Liver (tissue), 3 donors: ENCODE measurements around the gene MNAT1.

Source experiments
- EGR1 ChIP-seq, 2 donors: IDR thresholded peaks; 2 replicates each; pipeline ENCODE4 v1.6.1; 2016 to 2018; ENCODE audit warnings: antibody characterized with exemption in 2 of 2, low read depth in 2 of 2
- FOXA1 ChIP-seq: IDR thresholded peaks from 2 replicates; pipeline ENCODE4 v1.6.1; 2016; ENCODE audit warnings: antibody characterized with exemption
- GABPA ChIP-seq, 2 donors: IDR thresholded peaks in 1 of 2; conservative IDR thresholded peaks in 1 of 2; 2 replicates each; pipeline ENCODE4 v1.6.1; 2016; ENCODE audit warnings: antibody characterized with exemption in 2 of 2, mild to moderate bottlenecking in 1 of 2, moderate library complexity in 1 of 2
- HNF4A ChIP-seq, 2 donors: conservative IDR thresholded peaks; 2 replicates each; pipeline ENCODE4 v1.6.1; 2016; ENCODE audit warnings: antibody characterized with exemption in 2 of 2, mild to moderate bottlenecking in 2 of 2
- JUND ChIP-seq, 2 donors: IDR thresholded peaks; 2 replicates each; pipeline ENCODE4 v1.6.1; 2016; ENCODE audit warnings: antibody characterized with exemption in 2 of 2
- RAD21 ChIP-seq, 2 donors: IDR thresholded peaks; 2 replicates each; pipeline ENCODE4 v1.6.1; 2016; ENCODE audit warnings: antibody characterized with exemption in 2 of 2, mild to moderate bottlenecking in 2 of 2
- SP1 ChIP-seq: IDR thresholded peaks from 2 replicates; pipeline ENCODE4 v1.6.1; 2018; ENCODE audit warnings: antibody characterized with exemption, mild to moderate bottlenecking
- TAF1 ChIP-seq: conservative IDR thresholded peaks from 2 replicates; pipeline ENCODE4 v1.6.1; 2016; ENCODE audit warnings: antibody characterized with exemption, mild to moderate bottlenecking
- YY1 ChIP-seq: IDR thresholded peaks from 2 replicates; pipeline ENCODE4 v1.6.1; 2016; ENCODE audit warnings: antibody characterized with exemption, mild to moderate bottlenecking
- TF ChIP-seq, protein P1 (sequence below): fragments of 150-350 bp; IDR thresholded peaks from 2 replicates; pipeline ENCODE4 v1.5.1; 2017; ENCODE audit warnings: improper control_type of control experiment, low read depth, low read length; ENCODE audit not compliant: missing input control
- TF ChIP-seq, protein P2 (sequence below): IDR thresholded peaks from 2 replicates; pipeline ENCODE4 v1.6.1; 2016; ENCODE audit warnings: antibody characterized with exemption, mild to moderate bottlenecking
- TF ChIP-seq, protein P3 (sequence below): IDR thresholded peaks from 2 replicates; pipeline ENCODE4 v1.6.1; 2016; ENCODE audit warnings: antibody characterized with exemption
- TF ChIP-seq, protein P4 (sequence below): IDR thresholded peaks from 2 replicates; pipeline ENCODE4 v1.6.1; 2016; ENCODE audit warnings: antibody characterized with exemption
- TF ChIP-seq, protein P5 (sequence below): IDR thresholded peaks from 2 replicates; pipeline ENCODE4 v1.6.1; 2016; ENCODE audit warnings: antibody characterized with exemption
- donor health status: healthy.
- donor health status: healthy.

DNA sequence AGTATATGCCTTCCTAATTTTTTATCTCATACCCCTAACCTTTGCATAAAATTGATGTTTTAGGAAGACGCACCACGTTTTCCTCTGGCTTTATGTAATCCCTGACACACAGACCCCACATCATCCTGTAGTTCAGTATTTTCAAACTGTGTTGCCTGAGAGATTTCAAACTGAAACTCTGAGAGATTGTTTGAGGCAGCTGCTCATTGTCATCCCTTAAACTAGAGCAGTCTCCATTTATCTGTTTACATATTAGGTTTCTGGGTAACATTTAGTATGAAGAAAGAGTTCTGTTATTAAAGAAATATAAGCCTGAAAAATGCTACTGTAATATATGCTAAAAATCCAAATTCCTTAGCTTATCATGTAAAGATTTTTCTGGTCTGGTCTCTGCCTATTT is 24.3 kb downstream of the MNAT1 start:
- TF ChIP-seq, protein P1, sequence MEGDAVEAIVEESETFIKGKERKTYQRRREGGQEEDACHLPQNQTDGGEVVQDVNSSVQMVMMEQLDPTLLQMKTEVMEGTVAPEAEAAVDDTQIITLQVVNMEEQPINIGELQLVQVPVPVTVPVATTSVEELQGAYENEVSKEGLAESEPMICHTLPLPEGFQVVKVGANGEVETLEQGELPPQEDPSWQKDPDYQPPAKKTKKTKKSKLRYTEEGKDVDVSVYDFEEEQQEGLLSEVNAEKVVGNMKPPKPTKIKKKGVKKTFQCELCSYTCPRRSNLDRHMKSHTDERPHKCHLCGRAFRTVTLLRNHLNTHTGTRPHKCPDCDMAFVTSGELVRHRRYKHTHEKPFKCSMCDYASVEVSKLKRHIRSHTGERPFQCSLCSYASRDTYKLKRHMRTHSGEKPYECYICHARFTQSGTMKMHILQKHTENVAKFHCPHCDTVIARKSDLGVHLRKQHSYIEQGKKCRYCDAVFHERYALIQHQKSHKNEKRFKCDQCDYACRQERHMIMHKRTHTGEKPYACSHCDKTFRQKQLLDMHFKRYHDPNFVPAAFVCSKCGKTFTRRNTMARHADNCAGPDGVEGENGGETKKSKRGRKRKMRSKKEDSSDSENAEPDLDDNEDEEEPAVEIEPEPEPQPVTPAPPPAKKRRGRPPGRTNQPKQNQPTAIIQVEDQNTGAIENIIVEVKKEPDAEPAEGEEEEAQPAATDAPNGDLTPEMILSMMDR, result no peak
- TF ChIP-seq YY1 (no peak), GABPA (IDR thresholded peaks at IDR 0.05 in 1 of 2, conservative IDR thresholded peaks at IDR 0.05 in 1 of 2) (no peak), TAF1 (no peak), JUND (IDR thresholded peaks at IDR 0.05) (no peak), SP1 (no peak), FOXA1 (no peak), HNF4A (conservative IDR thresholded peaks at IDR 0.05) (no peak), EGR1 (IDR thresholded peaks at IDR 0.05; ENCODE audit: low read depth in 2 of 2) (no peak), RAD21 (IDR thresholded peaks at IDR 0.05) (no peak)
- TF ChIP-seq, protein P2, sequence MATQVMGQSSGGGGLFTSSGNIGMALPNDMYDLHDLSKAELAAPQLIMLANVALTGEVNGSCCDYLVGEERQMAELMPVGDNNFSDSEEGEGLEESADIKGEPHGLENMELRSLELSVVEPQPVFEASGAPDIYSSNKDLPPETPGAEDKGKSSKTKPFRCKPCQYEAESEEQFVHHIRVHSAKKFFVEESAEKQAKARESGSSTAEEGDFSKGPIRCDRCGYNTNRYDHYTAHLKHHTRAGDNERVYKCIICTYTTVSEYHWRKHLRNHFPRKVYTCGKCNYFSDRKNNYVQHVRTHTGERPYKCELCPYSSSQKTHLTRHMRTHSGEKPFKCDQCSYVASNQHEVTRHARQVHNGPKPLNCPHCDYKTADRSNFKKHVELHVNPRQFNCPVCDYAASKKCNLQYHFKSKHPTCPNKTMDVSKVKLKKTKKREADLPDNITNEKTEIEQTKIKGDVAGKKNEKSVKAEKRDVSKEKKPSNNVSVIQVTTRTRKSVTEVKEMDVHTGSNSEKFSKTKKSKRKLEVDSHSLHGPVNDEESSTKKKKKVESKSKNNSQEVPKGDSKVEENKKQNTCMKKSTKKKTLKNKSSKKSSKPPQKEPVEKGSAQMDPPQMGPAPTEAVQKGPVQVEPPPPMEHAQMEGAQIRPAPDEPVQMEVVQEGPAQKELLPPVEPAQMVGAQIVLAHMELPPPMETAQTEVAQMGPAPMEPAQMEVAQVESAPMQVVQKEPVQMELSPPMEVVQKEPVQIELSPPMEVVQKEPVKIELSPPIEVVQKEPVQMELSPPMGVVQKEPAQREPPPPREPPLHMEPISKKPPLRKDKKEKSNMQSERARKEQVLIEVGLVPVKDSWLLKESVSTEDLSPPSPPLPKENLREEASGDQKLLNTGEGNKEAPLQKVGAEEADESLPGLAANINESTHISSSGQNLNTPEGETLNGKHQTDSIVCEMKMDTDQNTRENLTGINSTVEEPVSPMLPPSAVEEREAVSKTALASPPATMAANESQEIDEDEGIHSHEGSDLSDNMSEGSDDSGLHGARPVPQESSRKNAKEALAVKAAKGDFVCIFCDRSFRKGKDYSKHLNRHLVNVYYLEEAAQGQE, result no peak
- TF ChIP-seq, protein P3, sequence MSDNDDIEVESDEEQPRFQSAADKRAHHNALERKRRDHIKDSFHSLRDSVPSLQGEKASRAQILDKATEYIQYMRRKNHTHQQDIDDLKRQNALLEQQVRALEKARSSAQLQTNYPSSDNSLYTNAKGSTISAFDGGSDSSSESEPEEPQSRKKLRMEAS, result no peak
- TF ChIP-seq, protein P4, sequence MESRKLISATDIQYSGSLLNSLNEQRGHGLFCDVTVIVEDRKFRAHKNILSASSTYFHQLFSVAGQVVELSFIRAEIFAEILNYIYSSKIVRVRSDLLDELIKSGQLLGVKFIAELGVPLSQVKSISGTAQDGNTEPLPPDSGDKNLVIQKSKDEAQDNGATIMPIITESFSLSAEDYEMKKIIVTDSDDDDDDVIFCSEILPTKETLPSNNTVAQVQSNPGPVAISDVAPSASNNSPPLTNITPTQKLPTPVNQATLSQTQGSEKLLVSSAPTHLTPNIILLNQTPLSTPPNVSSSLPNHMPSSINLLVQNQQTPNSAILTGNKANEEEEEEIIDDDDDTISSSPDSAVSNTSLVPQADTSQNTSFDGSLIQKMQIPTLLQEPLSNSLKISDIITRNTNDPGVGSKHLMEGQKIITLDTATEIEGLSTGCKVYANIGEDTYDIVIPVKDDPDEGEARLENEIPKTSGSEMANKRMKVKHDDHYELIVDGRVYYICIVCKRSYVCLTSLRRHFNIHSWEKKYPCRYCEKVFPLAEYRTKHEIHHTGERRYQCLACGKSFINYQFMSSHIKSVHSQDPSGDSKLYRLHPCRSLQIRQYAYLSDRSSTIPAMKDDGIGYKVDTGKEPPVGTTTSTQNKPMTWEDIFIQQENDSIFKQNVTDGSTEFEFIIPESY, result no peak
- TF ChIP-seq, protein P5, sequence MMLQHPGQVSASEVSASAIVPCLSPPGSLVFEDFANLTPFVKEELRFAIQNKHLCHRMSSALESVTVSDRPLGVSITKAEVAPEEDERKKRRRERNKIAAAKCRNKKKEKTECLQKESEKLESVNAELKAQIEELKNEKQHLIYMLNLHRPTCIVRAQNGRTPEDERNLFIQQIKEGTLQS, result no peak
